Pancreas (tissue), 10 donors: ENCODE results near the gene TBC1D5. TPM values are rescaled to one million over a fixed set of nuclear protein-coding genes. Genes with fewer than 3 reads are reported as not detected.
A peak's percentile ranks its signal among the peaks of the same experiment; 100 is the strongest.
"Not testable (repeated sequence)": the region's sequence is repeated elsewhere in the genome, so short reads cannot be mapped to it uniquely, and the experiment has no call there.

ENCODE experiments used
- ATAC-seq, 4 donors: fragments of 200-7000 bp; cut with Tn5 transposase; one replicate each; pipeline versions ENCODE4 v1.8.0 to v1.9.1; 2020; ENCODE audit warnings: mild to moderate bottlenecking in 4 of 4, moderate library complexity in 4 of 4
- DNase-seq, 6 donors: peaks; one replicate each; pipeline ENCODE4 v3.0.0-alpha.2; 2020
- FAIRE-seq: peaks from 2 replicates; lab custom pipeline; 2012; peaks lifted over from hg19 to GRCh38; lab: Jason Lieb, UNC
- H3K27ac ChIP-seq, 4 donors: fragments of 200-600 bp; sonication (generic); 1 replicate in 3 of 4; 2 replicates in 1 of 4; pipeline versions ENCODE4 v1.5.0 to v1.8.0; 2020
- H3K27me3 ChIP-seq, 4 donors: fragments of 200-600 bp; one replicate each; pipeline ENCODE4 v1.8.0; 2021
- H3K36me3 ChIP-seq, 3 donors: fragments of 200-600 bp; sonication (generic) in 1 of 3; one replicate each; pipeline versions ENCODE4 v1.5.0 to v1.8.0; 2020 to 2021
- H3K4me1 ChIP-seq, 3 donors: fragments of 200-600 bp; one replicate each; pipeline ENCODE4 v1.8.0; 2021
- H3K4me3 ChIP-seq, 4 donors: fragments of 200-600 bp; sonication (generic) in 2 of 4; one replicate each; pipeline versions ENCODE4 v1.5.0 to v1.8.0; 2020 to 2021
- H3K9me3 ChIP-seq, 4 donors: fragments of 200-600 bp; one replicate each; pipeline ENCODE4 v1.8.0; 2021
- CTCF ChIP-seq, 4 donors: fragments of 200-600 bp; sonication (generic) in 3 of 4; IDR thresholded peaks; one replicate each; pipeline versions ENCODE4 v1.5.0 to v1.8.0; 2021; ENCODE audit warnings: antibody characterized with exemption in 4 of 4
- WGBS, 2 donors: extraction: QIAGEN DNeasy Blood & Tissue Kit; methylation state at CpG; one replicate each; pipeline ENCODE4 v1.1.7; 2013; 5-methylcytosine and 5-hydroxymethylcytosine counted together
- intact Hi-C, 3 donors: fragments of 100-400 bp; cut with DNase I; formaldehyde crosslinking; loops; one replicate each; pipeline versions ENCODE4 v1.11.1 to v1.14.2; 2022
- polyA plus RNA-seq, 2 donors: library from polyadenylated mRNA; stranded (reverse); fragments of 200-250 nt; gene quantifications; one replicate each; pipeline ENCODE4 v1.2.3, GENCODE V29; 2013
- total RNA-seq, 6 donors: library from RNA; stranded (reverse); fragmentation: NEBNext Ultra II Directional in 4 of 6; extraction: Animal tissue kit (Norgen Biotek cat#: 25700) in 4 of 6; gene quantifications; one replicate each; pipeline versions ENCODE4 v1.2.1 to v1.2.4, GENCODE V29; 2021 to 2023
- donor health status: healthy with polysubstance abuse.
- donor health status: DM: no; HTN: no; CAD: no; lungs with moderate emphysema.
- donor health status: DM: no; HTN: no; CAD: no.
- donor health status: control.
- donor health status: control.
- donor health status: Bipolar disorder and iron deficiency.
- donor health status: DM: yes; HTN: yes; CAD: no.
- donor health status: DM: no; HTN: no; CAD: no.
- donor health status: DM: no; HTN: no; CAD: no.
- donor health status: DM: yes; HTN: yes; CAD: no.

Gene TBC1D5
- total and polyA plus RNA-seq, 8 donors: 6.5 to 39.2 (median 19.9) TPM

DNA sequence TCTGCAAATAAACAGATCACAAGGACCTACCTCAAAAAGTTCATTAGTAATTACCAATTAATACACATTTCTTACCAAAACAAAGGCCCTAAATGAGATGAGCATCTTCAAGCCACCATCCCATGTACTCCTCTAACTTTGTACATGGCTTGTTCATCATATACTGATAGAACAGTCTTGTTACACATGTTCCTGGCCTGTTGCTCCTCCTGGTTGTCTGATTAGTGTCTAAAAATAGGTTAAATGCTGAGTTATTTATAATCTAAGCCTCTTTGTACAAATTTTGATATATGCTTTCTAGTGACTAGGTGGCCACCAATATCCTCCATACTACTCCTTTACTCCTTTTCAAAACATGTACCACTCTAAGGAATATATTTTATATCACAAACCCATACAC lies 25.0 kb downstream of the TBC1D5 start:
- Histone ChIP-seq H3K4me1 (no peaks in the 10 kb centered on the region), H3K4me3 (no peak overlapping the region), H3K27me3 (no peaks in the 10 kb centered on the region), H3K36me3 (peaks cover 0 to 8% (median 0%) of the 10 kb centered on the region in 3 donors), H3K9me3 (no peaks in the 10 kb centered on the region), H3K27ac (no peak overlapping the region)
- DNase-seq (no peak), FAIRE-seq (no peak), ATAC-seq (no peak)
- TF ChIP-seq CTCF (IDR thresholded peaks at IDR 0.05): no peak
- intact Hi-C loops: no loop called here

GRCh38 chr3:17714473-17714872 lies 28.0 kb downstream of the TBC1D5 start:
- Histone ChIP-seq H3K4me3 (no peak overlapping the region), H3K27ac (no peak overlapping the region), H3K27me3 (no peaks in the 10 kb centered on the region), H3K4me1 (no peaks in the 10 kb centered on the region), H3K9me3 (no peaks in the 10 kb centered on the region), H3K36me3 (peaks cover 0 to 8% (median 0%) of the 10 kb centered on the region in 3 donors)
- ATAC-seq (no peak), FAIRE-seq (no peak), DNase-seq (no peak)
- TF ChIP-seq CTCF (IDR thresholded peaks at IDR 0.05): no peak
- intact Hi-C loops: no loop called here
- 94 to 95% methylated on average over 2 of the region's 2 CpGs for WGBS, 2 donors

GRCh38 chr3:17709236-17709810 lies 33.1 kb downstream of the TBC1D5 start:
- FAIRE-seq (no peak), ATAC-seq (no peak), DNase-seq (no peak)
- intact Hi-C loops: no loop called here
- no peak for TF ChIP-seq CTCF (IDR thresholded peaks at IDR 0.05)
- no peaks in the 10 kb centered on the region for H3K27me3 ChIP-seq
- no peak overlapping the region for H3K27ac ChIP-seq
- no peak overlapping the region for H3K4me3 ChIP-seq
- no peaks in the 10 kb centered on the region for H3K9me3 ChIP-seq
- peaks cover 0 to 6% (median 0%) of the 10 kb centered on the region in 3 donors for H3K4me1 ChIP-seq
- peaks cover 0 to 5% (median 0%) of the 10 kb centered on the region in 3 donors for H3K36me3 ChIP-seq
- 38 to 47% methylated on average over 1 of the region's 1 CpG for WGBS, 2 donors

DNA sequence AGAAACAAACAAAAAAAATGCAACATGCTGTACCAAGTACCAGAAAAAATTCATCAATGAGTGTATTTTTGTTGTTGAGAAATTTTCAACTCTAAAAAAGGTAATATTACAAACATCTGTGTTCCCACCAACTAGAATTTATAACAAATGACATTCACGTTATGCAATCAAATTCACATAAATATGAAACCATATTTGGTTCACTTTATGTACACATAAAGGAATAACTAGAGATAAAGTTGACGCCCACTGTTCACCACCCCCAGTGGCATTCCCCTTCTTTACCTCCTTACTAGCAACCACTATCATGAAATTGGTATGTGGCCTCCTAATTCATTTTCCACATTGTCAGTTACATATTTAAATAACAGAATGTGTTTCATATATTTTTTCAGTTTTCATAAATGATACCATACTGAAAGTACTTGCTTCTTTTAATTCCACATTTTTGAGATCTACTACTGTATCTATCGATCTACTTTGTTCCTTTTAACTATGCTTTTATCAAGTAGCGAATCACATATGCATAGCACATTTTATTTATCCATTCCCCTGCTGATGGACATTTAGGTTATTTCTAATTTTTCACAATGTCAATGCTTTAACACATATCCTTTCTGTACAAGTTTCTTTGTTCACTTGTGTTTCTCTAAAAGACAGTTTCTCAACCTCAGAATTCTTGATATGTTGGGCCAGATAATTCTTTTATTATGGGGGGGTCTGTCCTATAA lies 34.5 kb downstream of the TBC1D5 start:
- Histone ChIP-seq H3K27ac (no peak overlapping the region), H3K27me3 (no peaks in the 10 kb centered on the region), H3K4me3 (no peak overlapping the region), H3K9me3 (no peaks in the 10 kb centered on the region), H3K36me3 (no peaks in the 10 kb centered on the region), H3K4me1 (peaks cover 0 to 6% (median 0%) of the 10 kb centered on the region in 3 donors)
- DNase-seq (no peak), FAIRE-seq (no peak), ATAC-seq (no peak)
- TF ChIP-seq CTCF (IDR thresholded peaks at IDR 0.05): no peak
- 61 to 62% methylated on average over 4 of the region's 4 CpGs for WGBS, 2 donors
- intact Hi-C loops: no loop called here

- H3K27ac ChIP-seq, ATAC-seq, H3K27me3 ChIP-seq, H3K4me1 ChIP-seq, H3K36me3 ChIP-seq, FAIRE-seq, intact Hi-C loops, H3K4me3 ChIP-seq, H3K9me3 ChIP-seq: not testable (repeated sequence)
- WGBS, 2 donors: 97 to 98% methylated on average over 15 of the region's 15 CpGs
- peak in 1 of 6 donors; percentile 30 for DNase-seq
Measured at GRCh38 chr3:17705991-17706390, 36.4 kb downstream of the TBC1D5 start.

GRCh38 chr3:17699815-17700214 lies 42.6 kb downstream of the TBC1D5 start:
- ATAC-seq, H3K27ac ChIP-seq, intact Hi-C loops: not testable (repeated sequence)

DNA sequence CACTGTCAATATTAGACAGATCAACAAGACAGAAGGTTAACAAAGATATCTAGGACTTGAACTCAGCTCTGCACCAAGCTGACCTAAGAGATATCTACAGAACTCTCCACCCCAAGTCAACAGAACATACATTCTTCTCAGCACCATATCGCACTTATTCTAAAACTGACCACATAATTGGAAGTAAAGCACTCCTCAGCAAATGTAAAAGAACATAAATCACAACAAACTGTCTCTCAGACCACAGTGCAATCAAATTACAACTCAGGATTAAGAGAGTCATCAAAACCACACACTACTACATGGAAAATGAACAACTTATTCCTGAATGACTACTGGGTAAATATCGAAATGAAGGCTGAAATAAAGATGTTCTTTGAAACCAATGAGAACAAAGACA lies 46.8 kb downstream of the TBC1D5 start:
- 96 to 98% methylated on average over 2 of the region's 2 CpGs for WGBS, 2 donors
- ATAC-seq, H3K36me3 ChIP-seq, H3K27me3 ChIP-seq, H3K4me1 ChIP-seq, intact Hi-C loops, FAIRE-seq, H3K27ac ChIP-seq, H3K9me3 ChIP-seq, H3K4me3 ChIP-seq, DNase-seq: not testable (repeated sequence)

More at GRCh38 chr3:17699815-17700214, 42.6 kb downstream of the TBC1D5 start:
- not testable (repeated sequence) for H3K4me3 ChIP-seq, H3K4me1 ChIP-seq, H3K36me3 ChIP-seq, H3K9me3 ChIP-seq, DNase-seq, H3K27me3 ChIP-seq, FAIRE-seq
- 92 to 98% methylated on average over 2 of the region's 2 CpGs for WGBS, 2 donors

DNA sequence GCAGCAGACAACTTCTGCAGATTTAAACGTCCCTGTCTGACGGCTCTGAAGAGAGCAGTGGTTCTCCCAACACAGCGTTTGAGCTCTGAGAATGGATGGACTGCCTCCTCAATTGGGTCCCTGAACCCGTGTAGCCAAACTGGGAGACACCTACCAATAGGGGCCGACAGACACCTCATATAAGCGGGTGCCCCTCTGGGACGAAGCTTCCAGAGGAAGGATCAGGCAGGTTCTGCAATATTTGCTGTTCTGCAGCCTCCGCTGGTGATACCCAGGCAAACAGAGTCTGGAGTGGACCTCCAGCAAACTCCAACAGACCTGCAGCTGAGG lies 48.8 kb downstream of the TBC1D5 start:
- H3K27me3 ChIP-seq, H3K9me3 ChIP-seq, DNase-seq, intact Hi-C loops, H3K36me3 ChIP-seq, H3K4me1 ChIP-seq, H3K27ac ChIP-seq, FAIRE-seq, ATAC-seq, H3K4me3 ChIP-seq: not testable (repeated sequence)
- 97 to 98% methylated on average over 8 of the region's 8 CpGs for WGBS, 2 donors
